ENCODE measurements around the gene RNF113B. TPM values are rescaled to one million over a fixed set of nuclear protein-coding genes. Genes with fewer than 3 reads are reported as not detected.

The RNF113B gene
- total and polyA plus RNA-seq, 7 donors, result not detected

- 99% methylated on average over 5 of the region's 5 CpGs for WGBS, 3 donors
Observed at GRCh38 chr13:98162935-98163334, 14.1 kb downstream of the RNF113B start.

DNA sequence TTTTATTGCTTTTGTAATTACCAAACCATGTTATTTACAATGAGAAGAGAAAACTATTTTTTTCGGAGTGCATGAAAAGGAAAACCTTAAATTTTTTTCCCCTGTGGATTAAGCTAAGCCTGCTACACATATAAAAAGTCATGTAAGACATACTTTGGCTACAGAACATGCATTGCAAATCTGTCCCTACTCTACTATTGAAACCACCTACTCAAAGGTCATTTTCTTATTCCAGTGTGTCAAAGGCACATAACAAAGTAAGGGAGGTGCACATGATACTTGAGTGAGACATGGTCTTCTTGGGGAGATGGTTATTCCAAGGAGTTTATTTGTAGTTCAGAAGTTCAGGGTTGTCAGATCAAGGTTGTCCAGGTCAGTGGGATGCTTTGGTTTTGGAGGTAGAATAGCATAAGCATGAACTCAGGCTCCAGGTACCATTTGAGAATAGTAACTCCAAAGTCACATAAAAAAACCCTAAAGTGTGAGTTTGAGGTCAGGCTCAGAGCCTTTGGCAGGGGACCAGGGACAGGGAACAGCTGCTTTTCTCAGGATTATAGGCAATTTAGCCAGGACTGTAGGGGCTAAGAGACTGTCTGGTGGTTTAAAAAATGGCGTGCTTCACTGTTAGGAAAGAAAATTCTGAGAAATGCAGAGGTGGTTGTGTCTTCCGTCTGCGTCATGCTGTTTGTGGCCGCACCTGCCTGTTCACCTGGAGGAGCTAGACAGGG is 18.7 kb downstream of the RNF113B start:
- no peaks in the 10 kb centered on the region for H3K9me3 ChIP-seq
- no peak overlapping the region for H3K27ac ChIP-seq
- no peak overlapping the region for H3K4me3 ChIP-seq
- TF ChIP-seq, protein P1, sequence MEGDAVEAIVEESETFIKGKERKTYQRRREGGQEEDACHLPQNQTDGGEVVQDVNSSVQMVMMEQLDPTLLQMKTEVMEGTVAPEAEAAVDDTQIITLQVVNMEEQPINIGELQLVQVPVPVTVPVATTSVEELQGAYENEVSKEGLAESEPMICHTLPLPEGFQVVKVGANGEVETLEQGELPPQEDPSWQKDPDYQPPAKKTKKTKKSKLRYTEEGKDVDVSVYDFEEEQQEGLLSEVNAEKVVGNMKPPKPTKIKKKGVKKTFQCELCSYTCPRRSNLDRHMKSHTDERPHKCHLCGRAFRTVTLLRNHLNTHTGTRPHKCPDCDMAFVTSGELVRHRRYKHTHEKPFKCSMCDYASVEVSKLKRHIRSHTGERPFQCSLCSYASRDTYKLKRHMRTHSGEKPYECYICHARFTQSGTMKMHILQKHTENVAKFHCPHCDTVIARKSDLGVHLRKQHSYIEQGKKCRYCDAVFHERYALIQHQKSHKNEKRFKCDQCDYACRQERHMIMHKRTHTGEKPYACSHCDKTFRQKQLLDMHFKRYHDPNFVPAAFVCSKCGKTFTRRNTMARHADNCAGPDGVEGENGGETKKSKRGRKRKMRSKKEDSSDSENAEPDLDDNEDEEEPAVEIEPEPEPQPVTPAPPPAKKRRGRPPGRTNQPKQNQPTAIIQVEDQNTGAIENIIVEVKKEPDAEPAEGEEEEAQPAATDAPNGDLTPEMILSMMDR (IDR thresholded peaks at IDR 0.05), result no peak
- no peaks in the 10 kb centered on the region for H3K4me1 ChIP-seq
- intact Hi-C loops (cut with DNase I), result no loop called here
- 47 to 59% (median 51%) methylated on average over 5 of the region's 5 CpGs for WGBS, 3 donors
- DNase-seq (no peak), ATAC-seq (no peak)
- H3K36me3 ChIP-seq (ENCODE audit: insufficient read depth in 1 of 2, low read depth in 1 of 2), result no peaks in the 10 kb centered on the region
- H3K27me3 ChIP-seq (ENCODE audit: insufficient read depth in 3 of 3, low read length in 2 of 3), result no peaks in the 10 kb centered on the region

More at GRCh38 chr13:98162935-98163334, 14.1 kb downstream of the RNF113B start:
- Histone ChIP-seq H3K9me3 (no peaks in the 10 kb centered on the region), H3K27me3 (ENCODE audit: insufficient read depth in 3 of 3, low read length in 2 of 3) (no peaks in the 10 kb centered on the region), H3K4me1 (no peaks in the 10 kb centered on the region), H3K4me3 (no peak overlapping the region), H3K27ac (no peak overlapping the region), H3K36me3 (ENCODE audit: insufficient read depth in 1 of 2, low read depth in 1 of 2) (no peaks in the 10 kb centered on the region)
- no peak for DNase-seq
- intact Hi-C loops (cut with DNase I), result no loop called here
- TF ChIP-seq, protein P1 (IDR thresholded peaks at IDR 0.05), result no peak
- no peak for ATAC-seq

DNA sequence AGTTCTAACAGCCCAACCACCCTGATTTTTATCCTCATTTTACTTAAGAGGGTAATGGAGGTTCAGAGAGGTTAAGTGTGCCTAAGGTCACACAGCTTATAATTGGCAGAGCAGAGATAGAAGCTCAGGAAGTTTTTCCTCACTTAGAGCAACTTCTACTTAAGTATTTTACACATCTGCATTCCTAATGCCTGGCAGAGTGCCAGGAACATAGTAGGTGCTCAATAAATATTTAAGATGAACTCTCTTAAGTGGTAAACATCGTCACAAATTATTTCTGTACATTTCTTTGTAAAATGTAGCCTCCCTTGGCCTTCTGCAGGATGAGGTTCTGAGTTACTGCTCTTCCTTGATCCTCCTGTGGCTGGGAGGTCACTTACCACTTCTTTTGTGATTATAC is 19.5 kb downstream of the RNF113B start:
- WGBS, 3 donors, result 78 to 88% (median 85%) methylated on average over 1 of the region's 1 CpG
- Histone ChIP-seq H3K36me3 (ENCODE audit: insufficient read depth in 1 of 2, low read depth in 1 of 2) (no peaks in the 10 kb centered on the region), H3K27ac (no peak overlapping the region), H3K4me3 (no peak overlapping the region), H3K27me3 (ENCODE audit: insufficient read depth in 3 of 3, low read length in 2 of 3) (no peaks in the 10 kb centered on the region), H3K4me1 (no peaks in the 10 kb centered on the region), H3K9me3 (no peaks in the 10 kb centered on the region)
- intact Hi-C loops (cut with DNase I), result no loop called here
- TF ChIP-seq, protein P1 (IDR thresholded peaks at IDR 0.05), result no peak
- no peak for ATAC-seq
- no peak for DNase-seq

GRCh38 chr13:98157188-98157587 is 19.9 kb downstream of the RNF113B start:
- TF ChIP-seq, protein P1 (IDR thresholded peaks at IDR 0.05), result no peak
- Histone ChIP-seq H3K9me3 (no peaks in the 10 kb centered on the region), H3K36me3 (ENCODE audit: insufficient read depth in 1 of 2, low read depth in 1 of 2) (no peaks in the 10 kb centered on the region), H3K27me3 (ENCODE audit: insufficient read depth in 3 of 3, low read length in 2 of 3) (no peaks in the 10 kb centered on the region), H3K4me3 (no peak overlapping the region), H3K4me1 (no peaks in the 10 kb centered on the region), H3K27ac (no peak overlapping the region)
- ATAC-seq, result no peak
- intact Hi-C loops (cut with DNase I), result no loop called here
- 80 to 87% (median 85%) methylated on average over 7 of the region's 7 CpGs for WGBS, 3 donors
- no peak for DNase-seq

- no peaks in the 10 kb centered on the region for H3K4me1 ChIP-seq
- no peaks in the 10 kb centered on the region for H3K9me3 ChIP-seq
- H3K36me3 ChIP-seq (ENCODE audit: insufficient read depth in 1 of 2, low read depth in 1 of 2), result no peaks in the 10 kb centered on the region
- WGBS, 3 donors, result 79 to 82% (median 82%) methylated on average over 2 of the region's 2 CpGs
- DNase-seq (no peak), ATAC-seq (no peak)
- H3K27ac ChIP-seq, result no peak overlapping the region
- H3K4me3 ChIP-seq, result no peak overlapping the region
- intact Hi-C loops (cut with DNase I), result no loop called here
- H3K27me3 ChIP-seq (ENCODE audit: insufficient read depth in 3 of 3, low read length in 2 of 3), result no peaks in the 10 kb centered on the region
- TF ChIP-seq, protein P1 (IDR thresholded peaks at IDR 0.05), result no peak
Observed at GRCh38 chr13:98156259-98156658, 20.8 kb downstream of the RNF113B start.

Data from psoas muscle (tissue), 8 donors.